Measurements from ENCODE around the gene RLN1.

Gene RLN1

GRCh38 chr9:5375091-5375490 is 35.4 kb upstream of the RLN1 start:
- no peak overlapping the region for H3K4me3 ChIP-seq (ENCODE audit: control insufficient read depth, low read depth, low read length)
- TF ChIP-seq CTCF (conservative IDR thresholded peaks at IDR 0.05; ENCODE audit: control insufficient read depth, insufficient read depth, low read depth, low read length): no peak
- DNase-seq (ENCODE audit: low read depth): no peak

DNA sequence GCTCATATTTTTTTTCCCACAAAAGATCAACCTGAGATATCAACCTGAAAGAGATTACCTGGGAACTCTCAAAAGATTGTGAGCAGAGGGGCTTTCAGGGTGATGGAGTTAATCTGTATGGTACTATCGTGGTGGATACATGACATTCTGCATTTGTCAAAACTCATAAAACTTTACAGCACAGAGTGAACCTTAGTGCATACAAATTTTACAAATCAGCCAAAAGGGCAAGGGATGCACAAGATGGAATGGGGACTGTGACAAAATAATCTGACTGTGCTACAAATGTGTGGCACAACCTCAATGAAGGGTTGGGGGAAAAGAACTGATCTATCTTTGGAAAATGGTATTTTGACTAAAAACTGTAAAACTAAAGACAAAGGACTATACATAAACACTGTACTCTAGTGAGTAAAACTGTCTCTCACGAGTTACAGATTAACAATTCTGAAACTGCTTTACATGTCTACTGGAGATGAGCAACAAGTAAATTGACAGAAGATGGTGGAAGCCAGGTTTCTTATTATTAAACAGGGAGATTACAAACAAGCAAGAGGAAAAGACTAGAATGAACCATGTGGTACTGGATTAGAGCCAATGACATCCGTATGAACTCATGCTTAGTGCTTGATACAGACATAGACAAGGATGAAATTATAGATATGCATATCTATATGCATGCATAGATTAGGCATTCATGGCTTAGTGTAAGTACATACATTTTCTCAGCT is 24.8 kb upstream of the RLN1 start:
- no peak overlapping the region for H3K4me3 ChIP-seq (ENCODE audit: control insufficient read depth, low read depth, low read length)
- TF ChIP-seq CTCF (conservative IDR thresholded peaks at IDR 0.05; ENCODE audit: control insufficient read depth, insufficient read depth, low read depth, low read length): no peak
- peak; percentile 73 for DNase-seq (ENCODE audit: low read depth)

- H3K4me3 ChIP-seq (ENCODE audit: control insufficient read depth, low read depth, low read length): no peak overlapping the region
- no peak for TF ChIP-seq CTCF (conservative IDR thresholded peaks at IDR 0.05; ENCODE audit: control insufficient read depth, insufficient read depth, low read depth, low read length)
- DNase-seq (ENCODE audit: low read depth): no peak
Observed at GRCh38 chr9:5361326-5362010, 21.8 kb upstream of the RLN1 start.

DNA sequence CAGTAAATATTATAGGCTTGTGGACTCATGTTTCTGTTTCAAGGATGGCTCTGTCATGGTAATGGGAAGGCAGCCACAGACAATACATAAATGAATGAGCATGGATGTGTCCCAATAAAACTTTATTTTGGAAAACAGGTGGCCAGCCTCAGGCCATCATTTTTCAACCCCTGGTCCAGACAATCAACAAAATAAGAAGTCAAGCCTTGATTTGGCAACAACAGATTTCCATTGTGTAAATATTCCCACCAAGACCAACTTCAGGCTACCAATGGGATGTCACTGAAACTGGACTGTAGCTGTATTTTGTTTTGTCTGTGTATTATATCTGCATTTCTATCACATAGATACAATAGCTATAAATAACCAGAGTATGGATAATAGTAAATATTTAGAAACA is 20.7 kb upstream of the RLN1 start:
- no peak overlapping the region for H3K4me3 ChIP-seq (ENCODE audit: control insufficient read depth, low read depth, low read length)
- TF ChIP-seq CTCF (conservative IDR thresholded peaks at IDR 0.05; ENCODE audit: control insufficient read depth, insufficient read depth, low read depth, low read length): no peak
- DNase-seq (ENCODE audit: low read depth): no peak

GRCh38 chr9:5357431-5358105 is 17.9 kb upstream of the RLN1 start:
- TF ChIP-seq CTCF (conservative IDR thresholded peaks at IDR 0.05; ENCODE audit: control insufficient read depth, insufficient read depth, low read depth, low read length): no peak
- no peak overlapping the region for H3K4me3 ChIP-seq (ENCODE audit: control insufficient read depth, low read depth, low read length)
- DNase-seq (ENCODE audit: low read depth): no peak

DNA sequence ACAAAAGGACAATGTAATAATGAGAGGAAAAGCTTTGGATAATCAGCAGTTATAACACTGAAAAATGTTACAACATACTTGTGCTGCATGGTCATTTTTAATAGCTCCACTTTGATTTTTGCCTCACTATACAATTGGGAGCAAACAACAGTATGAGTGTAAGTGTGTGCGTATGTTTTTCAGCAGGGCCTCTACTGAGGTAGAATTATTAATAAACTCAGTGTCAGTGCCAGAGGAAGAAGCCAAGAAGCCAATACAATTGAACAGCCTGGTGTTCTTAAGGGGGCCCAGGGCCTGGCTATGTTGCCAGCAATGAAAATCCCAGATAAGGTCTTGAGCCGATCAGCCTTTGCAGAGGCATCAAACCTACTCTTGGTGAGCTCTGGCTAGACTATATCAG is 16.1 kb upstream of the RLN1 start:
- no peak overlapping the region for H3K4me3 ChIP-seq (ENCODE audit: control insufficient read depth, low read depth, low read length)
- TF ChIP-seq CTCF (conservative IDR thresholded peaks at IDR 0.05; ENCODE audit: control insufficient read depth, insufficient read depth, low read depth, low read length): no peak
- no peak for DNase-seq (ENCODE audit: low read depth)

All from fibroblast of mammary gland (primary cell).